HG03520 (cell line): ENCODE results near the gene LRRC8A.
"Not testable (repeated sequence)": the region's sequence is repeated elsewhere in the genome, so short reads cannot be mapped to it uniquely, and the experiment has no call there.

Experiments
- ATAC-seq: cut with Tn5 transposase; IDR thresholded peaks from one replicate; pipeline ENCODE4 v1.9.1; 2021; ENCODE audit warnings: mild to moderate bottlenecking, moderate library complexity; ENCODE audit not compliant: unreplicated experiment

Gene LRRC8A

GRCh38 chr9:128947527-128948301 lies 65.8 kb downstream of the LRRC8A start, which contains the start of the genes DOLK and NUP188:
DOLK (minus strand) TSS chr9:128947603; CDS start chr9:128947303, 300 bp downstream.
NUP188 (plus strand) TSS chr9:128947699; CDS start chr9:128947720, 21 bp downstream.
- peak; percentile 59 for ATAC-seq

- ATAC-seq: not testable (repeated sequence)
Measured at GRCh38 chr9:128961403-128961802, 79.5 kb downstream of the LRRC8A start.
